NT2/D1 (cell line): ENCODE results near the gene ZNF573.

ENCODE experiments used
- YY1 ChIP-seq: IDR thresholded peaks from 2 replicates; pipeline ENCODE4 v1.6.1; 2011; ENCODE audit not compliant: insufficient read length, insufficient read depth
- ZNF274 ChIP-seq: IDR thresholded peaks from 2 replicates; pipeline ENCODE4 v1.6.1; 2011; ENCODE audit warnings: mild to moderate bottlenecking, low read depth, low read length

DNA sequence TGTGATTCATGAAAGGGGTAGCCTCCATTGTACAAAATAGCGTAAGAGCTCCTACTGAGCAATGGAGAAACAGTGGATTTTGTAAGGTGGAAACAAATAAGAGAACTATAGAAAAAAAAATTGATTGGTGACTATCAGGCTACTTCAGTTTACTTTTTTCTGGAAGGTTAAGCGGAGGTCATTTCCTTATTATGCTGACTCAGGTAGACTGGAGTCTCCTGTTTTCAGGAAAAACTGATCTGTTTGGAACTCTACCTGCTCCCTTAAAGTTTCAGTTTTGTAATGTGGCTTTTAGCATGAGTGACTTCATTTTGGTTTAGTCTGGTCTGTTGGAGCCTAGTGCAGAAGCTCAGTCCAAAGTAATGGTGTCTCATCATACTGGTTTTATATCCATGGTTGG, 63.2 kb downstream of the ZNF573 start:
- no peak for TF ChIP-seq ZNF274
- no peak for TF ChIP-seq YY1
